HG03159 (cell line): ENCODE results near the gene UQCRC2.
"Not testable (repeated sequence)": the region's sequence is repeated elsewhere in the genome, so short reads cannot be mapped to it uniquely, and the experiment has no call there.

ENCODE experiments used
- ATAC-seq: cut with Tn5 transposase; IDR thresholded peaks from one replicate; pipeline ENCODE4 v1.9.1; 2021; ENCODE audit warnings: mild to moderate bottlenecking, moderate library complexity; ENCODE audit not compliant: unreplicated experiment

Gene UQCRC2

DNA sequence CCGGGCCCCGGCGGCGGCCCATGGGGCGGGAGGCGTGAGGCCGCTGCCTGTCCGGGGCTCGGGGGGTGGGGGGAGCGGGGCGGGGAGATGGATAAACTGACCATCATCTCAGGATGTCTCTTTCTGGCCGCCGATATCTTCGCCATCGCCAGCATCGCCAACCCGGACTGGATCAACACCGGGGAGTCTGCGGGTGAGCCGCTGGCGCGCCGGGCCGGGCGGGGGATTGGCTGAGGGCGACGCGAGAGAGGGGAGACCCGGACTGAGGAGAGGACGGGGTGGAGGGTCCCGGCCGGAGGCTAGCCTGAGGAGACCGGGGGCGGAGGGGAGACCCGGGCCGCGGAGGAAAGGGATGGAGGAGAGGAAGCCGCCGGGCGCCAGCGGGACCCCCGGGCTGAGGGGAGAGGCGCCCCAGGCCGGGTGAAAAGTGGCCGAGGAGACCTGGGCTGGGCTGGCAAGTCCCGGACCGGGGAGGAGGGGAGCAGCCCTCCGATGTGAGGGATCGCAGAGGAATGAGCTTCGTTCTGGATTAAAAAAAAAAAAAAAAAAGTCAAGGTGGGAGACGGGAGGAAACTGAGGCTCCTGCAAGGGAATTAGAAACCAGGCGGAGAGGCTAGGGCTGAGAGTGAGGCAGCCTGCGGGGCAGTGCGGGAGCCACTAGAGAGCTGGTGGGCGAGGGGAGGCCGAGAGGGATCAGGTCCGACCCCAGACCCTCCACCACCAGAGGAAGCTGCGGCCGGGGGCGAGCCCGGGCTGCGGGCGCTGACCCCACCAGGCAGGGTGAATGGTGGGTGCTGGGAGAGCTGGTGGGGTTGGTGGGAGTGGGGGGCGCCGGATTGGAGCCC, 55.3 kb downstream of the UQCRC2 start:
- peak; percentile 30 for ATAC-seq

GRCh38 chr16:22010902-22011301, 57.7 kb downstream of the UQCRC2 start:
- ATAC-seq = no peak

DNA sequence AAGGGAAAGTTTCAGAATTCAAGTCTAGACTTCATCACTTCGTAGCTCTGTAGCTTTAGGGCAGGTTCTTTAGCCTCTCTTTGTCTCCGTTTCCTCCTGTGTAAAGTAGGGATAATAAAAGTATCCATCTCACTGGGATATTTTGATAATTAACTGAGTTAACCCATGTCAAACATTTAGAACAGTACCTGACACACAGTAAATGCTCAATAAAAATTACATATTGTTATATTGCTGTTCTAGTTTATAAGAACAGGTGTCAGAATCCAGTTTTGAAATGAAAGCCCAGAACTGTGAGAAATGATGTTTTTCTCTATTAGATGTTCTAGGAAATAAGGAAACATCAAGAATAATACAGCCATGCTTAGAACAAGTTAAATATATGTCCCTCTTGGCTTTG, 59.1 kb downstream of the UQCRC2 start:
- ATAC-seq = no peak

DNA sequence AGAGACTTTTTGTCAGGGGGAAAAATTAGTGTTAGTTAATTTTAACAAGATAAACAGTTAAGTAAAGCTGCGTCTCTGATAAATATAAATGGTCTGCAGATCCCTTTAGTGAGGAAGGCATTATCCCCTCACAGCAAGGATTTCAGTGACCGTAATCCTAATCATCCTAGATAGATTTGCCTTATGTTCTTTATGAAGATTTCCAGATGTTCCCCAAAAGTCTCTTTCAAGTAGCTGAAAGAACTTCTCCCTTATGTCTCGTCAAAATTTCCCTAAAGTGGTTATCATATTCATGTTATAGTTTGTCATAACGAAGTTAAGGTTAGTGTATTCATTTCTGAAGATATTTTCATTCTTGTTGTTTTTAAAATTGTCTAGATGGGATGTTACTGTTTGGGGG, 60.3 kb downstream of the UQCRC2 start:
- ATAC-seq = no peak

GRCh38 chr16:22014271-22014873, 61.2 kb downstream of the UQCRC2 start:
- ATAC-seq = no peak

DNA sequence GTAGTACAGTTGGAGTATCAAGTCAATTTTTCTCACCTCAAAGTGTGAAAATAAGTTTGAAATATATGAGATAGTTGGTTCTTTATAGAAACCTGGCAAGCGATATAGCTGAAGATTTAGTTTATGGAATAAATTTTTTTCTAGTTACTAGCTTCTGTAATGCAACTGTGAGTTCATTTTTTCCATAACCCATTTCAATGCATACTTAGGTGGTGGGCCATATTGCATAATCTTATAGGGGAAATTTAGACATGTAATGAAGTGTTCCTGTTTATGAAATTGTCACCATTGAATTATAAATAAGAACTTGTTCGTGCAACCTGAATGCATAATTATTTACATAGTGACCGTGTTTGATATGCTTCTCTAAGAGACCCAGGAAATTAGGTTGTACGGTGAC, 63.8 kb downstream of the UQCRC2 start:
- ATAC-seq = no peak

- ATAC-seq = no peak
These were observed 65.4 kb downstream of the UQCRC2 start for GRCh38 chr16:22018559-22018958.

- no peak for ATAC-seq
These were observed 69.0 kb downstream of the UQCRC2 start for GRCh38 chr16:22022151-22022550.

DNA sequence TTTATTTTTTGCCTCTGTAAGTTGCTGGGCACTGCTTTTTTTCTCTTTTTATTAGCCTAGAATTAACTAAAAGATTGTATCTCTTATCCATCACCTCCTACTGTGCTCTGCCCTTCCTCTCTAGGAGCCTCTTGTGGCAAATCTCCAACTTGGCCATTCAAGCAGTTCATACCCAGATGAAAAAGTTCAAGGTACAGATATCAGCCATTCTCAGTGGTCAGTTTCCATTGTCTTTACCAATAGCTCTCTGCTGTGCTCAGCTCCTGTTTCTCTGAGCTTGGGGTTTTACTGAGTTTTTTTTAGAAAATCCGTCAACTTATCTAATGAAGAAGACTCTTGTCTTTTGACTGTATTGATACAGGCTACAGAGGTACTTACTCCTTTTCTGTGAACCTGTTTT, 70.3 kb downstream of the UQCRC2 start:
- no peak for ATAC-seq

DNA sequence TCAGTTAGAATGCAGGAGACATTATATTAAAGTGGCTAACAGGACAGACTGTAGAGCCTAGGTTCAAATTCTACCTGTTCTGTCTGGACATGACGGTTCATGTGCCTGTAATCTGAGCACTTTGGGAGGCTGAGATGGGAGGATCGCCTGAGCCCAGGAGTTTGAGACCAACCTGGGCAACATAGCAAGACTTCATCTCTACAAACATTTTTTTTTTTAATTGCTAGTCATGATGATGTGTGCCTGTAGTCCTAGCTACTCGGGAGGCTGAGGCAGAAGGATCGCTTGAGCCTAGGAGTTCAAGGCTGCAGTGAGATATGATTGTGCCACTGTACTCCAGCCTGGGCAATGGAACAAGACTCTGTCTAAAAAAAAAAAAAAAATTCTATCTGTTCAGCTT, 71.6 kb downstream of the UQCRC2 start:
- not testable (repeated sequence) for ATAC-seq

DNA sequence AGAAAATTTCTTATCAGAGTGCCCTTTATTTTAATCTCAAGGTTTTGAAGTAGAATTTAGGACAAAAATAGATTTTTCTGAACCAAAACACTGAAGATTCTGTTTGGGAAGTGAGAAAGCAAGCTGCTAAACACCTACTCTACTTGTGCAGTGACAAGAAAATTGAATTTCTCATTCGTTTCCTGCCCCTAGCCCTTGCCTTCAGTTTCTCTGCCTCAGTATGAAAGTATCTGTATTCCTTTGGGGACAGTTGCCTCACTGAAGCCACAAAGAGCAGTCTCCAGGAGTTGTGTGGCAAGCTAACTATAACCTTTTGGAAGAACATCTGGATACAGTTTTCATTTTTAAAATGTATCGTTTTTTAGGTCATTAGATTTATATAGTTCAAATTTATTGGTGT, 74.5 kb downstream of the UQCRC2 start:
- no peak for ATAC-seq

DNA sequence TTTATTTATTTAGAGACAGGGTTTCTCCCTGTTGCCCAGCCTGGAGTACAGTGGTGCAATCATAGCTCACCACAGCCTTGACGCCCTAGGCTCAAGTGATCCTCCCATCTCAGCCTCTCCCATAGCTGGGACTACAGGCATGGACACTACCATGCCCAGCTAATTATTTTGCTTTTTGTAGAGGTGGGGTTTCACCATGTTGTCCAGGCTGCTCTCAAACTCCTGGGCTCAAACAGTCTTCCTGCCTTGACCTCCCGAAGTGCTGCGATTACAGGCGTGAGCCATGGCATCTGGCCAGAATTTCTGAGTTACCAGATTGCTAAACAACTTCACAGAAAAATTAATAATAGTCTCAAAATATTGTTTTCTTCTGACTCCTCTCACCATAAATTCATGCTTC, 76.5 kb downstream of the UQCRC2 start:
- no peak for ATAC-seq

DNA sequence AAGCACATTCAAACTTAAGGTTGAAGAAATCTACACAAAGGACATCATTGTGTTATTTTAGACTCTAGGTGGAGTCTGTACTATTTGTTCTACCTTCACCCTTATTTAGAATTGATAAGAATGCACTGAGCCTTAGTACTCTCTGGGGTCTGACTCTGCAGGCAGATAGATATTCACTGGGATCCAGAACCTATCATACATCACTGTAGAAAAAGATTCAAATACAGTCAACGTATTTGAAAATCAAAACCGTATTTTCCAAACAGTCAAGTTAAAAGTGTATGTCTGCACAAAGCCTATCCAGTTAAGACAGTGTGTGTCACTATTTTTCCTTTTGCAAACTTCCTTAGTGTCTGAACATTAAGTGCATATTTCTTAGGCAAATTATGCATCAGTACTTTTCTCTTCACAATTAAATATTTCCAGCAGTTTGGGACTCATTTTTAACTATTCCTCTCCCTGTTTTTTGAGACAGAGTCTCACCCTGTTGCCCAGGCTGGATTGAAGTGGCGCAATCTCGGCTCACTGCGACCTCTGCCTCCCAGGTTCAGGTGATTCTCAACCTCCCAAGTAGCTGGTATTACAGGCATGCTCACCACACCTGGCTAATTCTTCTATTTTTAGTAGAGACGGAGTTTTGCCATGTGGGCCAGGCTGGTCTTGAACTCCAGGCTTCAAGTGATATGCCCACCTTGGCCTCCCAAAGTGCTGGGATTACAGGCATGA, 77.1 kb downstream of the UQCRC2 start:
- ATAC-seq = no peak

DNA sequence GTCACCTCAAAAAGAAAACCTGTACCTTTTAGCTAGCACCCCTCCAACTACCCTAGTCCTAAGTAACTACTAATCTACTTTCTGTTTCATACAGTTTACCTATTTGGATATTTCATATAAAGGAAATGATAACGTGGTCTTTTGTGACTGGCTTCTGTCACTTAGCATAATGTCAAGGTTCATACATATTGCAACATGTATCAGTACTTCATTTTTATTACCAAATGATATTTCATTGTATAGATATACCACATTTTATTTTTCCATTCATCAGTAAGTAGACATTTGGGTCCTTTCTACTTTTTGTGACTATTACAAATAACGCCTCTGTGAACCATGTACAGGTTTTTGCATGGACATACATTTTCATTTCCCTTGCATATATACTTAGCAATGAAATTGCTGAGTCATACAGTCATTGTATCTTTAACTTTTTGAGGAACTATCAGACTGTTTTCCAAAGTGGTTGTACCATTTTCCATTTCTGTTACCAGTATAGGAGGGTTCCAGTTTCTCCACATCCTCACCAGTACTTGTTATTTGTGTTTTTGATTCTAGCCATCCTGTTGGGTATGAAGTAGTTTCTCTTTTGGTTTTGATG, 78.4 kb downstream of the UQCRC2 start:
- ATAC-seq = no peak
